Spleen (tissue), 11 donors: ENCODE results near the gene HACD1. TPM values are rescaled to one million over a fixed set of nuclear protein-coding genes. Genes with fewer than 3 reads are reported as not detected.

Source experiments
- DNase-seq: peaks from one replicate; pipeline ENCODE4 v3.0.0-alpha.2; 2020
- H3K27ac ChIP-seq, 8 donors: fragments of 200-600 bp; sonication (generic) in 7 of 8; 1 replicate in 4 of 8; 2 replicates in 4 of 8; pipeline versions ENCODE4 v1.5.0 to v1.8.0; 2016 to 2021; ENCODE audit warnings: inconsistent platforms in 4 of 8, mild to moderate bottlenecking in 4 of 8, moderate library complexity in 1 of 8
- H3K27me3 ChIP-seq, 7 donors: fragments of 200-600 bp; sonication (generic) in 6 of 7; replicated peaks in 1 of 7; 1 replicate in 4 of 7; 2 replicates in 3 of 7; pipeline versions ENCODE4 v1.5.0 to v1.8.0; 2016 to 2021; ENCODE audit warnings: inconsistent platforms in 3 of 7, mild to moderate bottlenecking in 1 of 7
- H3K36me3 ChIP-seq, 6 donors: fragments of 200-600 bp; sonication (generic) in 5 of 6; 1 replicate in 4 of 6; 2 replicates in 2 of 6; pipeline versions ENCODE4 v1.5.0 to v1.8.0; 2016 to 2021; ENCODE audit warnings: inconsistent platforms in 2 of 6
- H3K4me1 ChIP-seq, 6 donors: fragments of 200-600 bp; sonication (generic) in 5 of 6; 1 replicate in 3 of 6; 2 replicates in 3 of 6; pipeline versions ENCODE4 v1.5.0 to v1.8.0; 2016 to 2021; ENCODE audit warnings: inconsistent platforms in 3 of 6
- H3K4me3 ChIP-seq, 8 donors: fragments of 200-600 bp; sonication (generic) in 7 of 8; 1 replicate in 4 of 8; 2 replicates in 4 of 8; pipeline versions ENCODE4 v1.5.0 to v1.8.0; 2016 to 2021; ENCODE audit warnings: inconsistent platforms in 4 of 8, mild to moderate bottlenecking in 4 of 8, moderate library complexity in 2 of 8
- H3K9me3 ChIP-seq, 8 donors: fragments of 200-600 bp; sonication (generic) in 7 of 8; 1 replicate in 4 of 8; 2 replicates in 4 of 8; pipeline versions ENCODE4 v1.5.0 to v1.8.0; 2016 to 2021; ENCODE audit warnings: inconsistent platforms in 4 of 8
- CTCF ChIP-seq, 11 experiments: fragments of 200-600 bp in 7 of 11; fragments of 450-650 bp in 4 of 11; sonication (generic) in 4 of 11; IDR thresholded peaks in 8 of 11; conservative IDR thresholded peaks in 3 of 11; 1 replicate in 7 of 11; 2 replicates in 4 of 11; pipeline versions ENCODE4 v1.4.0 to v1.8.0; 2016 to 2021; ENCODE audit warnings: antibody characterized with exemption in 11 of 11, inconsistent platforms in 4 of 11, mild to moderate bottlenecking in 1 of 11
- POLR2A ChIP-seq, 3 donors: fragments of 450-650 bp; IDR thresholded peaks; one replicate each; pipeline ENCODE4 v1.5.1; 2017; ENCODE audit warnings: antibody characterized with exemption in 3 of 3, mild to moderate bottlenecking in 1 of 3
- POLR2AphosphoS5 ChIP-seq, 3 donors: sonication (generic); formaldehyde crosslinking; IDR thresholded peaks; one replicate each; pipeline ENCODE4 v1.5.1; 2017; ENCODE audit warnings: antibody characterized with exemption in 3 of 3
- WGBS, 5 donors: extraction: QIAGEN DNeasy Blood & Tissue Kit in 3 of 5; methylation state at CpG; one replicate each; pipeline versions ENCODE4 v1.1.5 to v1.1.7; 2013 to 2018; 5-methylcytosine and 5-hydroxymethylcytosine counted together
- intact Hi-C: fragments of 100-400 bp; cut with DNase I; formaldehyde crosslinking; loops from one replicate; pipeline ENCODE4 v1.15.0; 2023; ENCODE audit warnings: low total_unique reads
- polyA plus RNA-seq, 3 donors: library from polyadenylated mRNA; stranded (reverse); fragments of 200-250 nt; gene quantifications; one replicate each; pipeline ENCODE4 v1.2.1, GENCODE V29; 2013
- total RNA-seq, 7 donors: library from RNA; depleted of rRNA in 3 of 7; stranded (reverse); fragments of >200 nt in 3 of 7; fragmentation: NEBNext Ultra II Directional in 4 of 7; extraction: Animal tissue kit (Norgen Biotek cat#: 25700) in 4 of 7; gene quantifications; one replicate each; pipeline versions ENCODE4 v1.1.0 to v1.2.1, GENCODE V29; 2016 to 2021
- donor health status: healthy with polysubstance abuse.
- donor health status: DM: no; HTN: no; CAD: no; lungs with moderate emphysema.
- donor health status: DM: no; HTN: no; CAD: no.
- donor health status: Bipolar disorder and iron deficiency.
- donor health status: healthy.
- donor health status: DM: no; HTN: no; CAD: no.
- donor health status: DM: yes; HTN: yes; CAD: no.

HACD1 gene
- total and polyA plus RNA-seq, 10 donors = 2.8 to 4.9 (median 3.5) TPM

GRCh38 chr10:17643755-17644484, 26.7 kb upstream of the HACD1 start, which contains the start of gene STAM:
TSS of gene STAM (plus strand) at chr10:17644151. CDS start at chr10:17644340, 189 bp downstream.
- WGBS, 5 donors = 0 to 1% (median 0%) methylated on average over 30 to 37 of the region's 37 CpGs
- intact Hi-C loops = no loop called here
- Histone ChIP-seq H3K4me3 (peak within 1 kb of the TSS; percentile 62 to 91 (median 76)), H3K4me1 (peaks cover 28 to 69% (median 56%) of the 10 kb centered on the region in 6 donors), H3K27ac (peak within 1 kb of the TSS; percentile 95 to 99 (median 96)), H3K36me3 (no peaks in the 10 kb centered on the region), H3K9me3 (peaks cover 0 to 6% (median 0%) of the 10 kb centered on the region in 8 donors), H3K27me3 (no peaks in the 10 kb centered on the region)
- DNase-seq = peak; percentile 98
- TF ChIP-seq POLR2A (IDR thresholded peaks at IDR 0.05) = peak in 1 of 3 donors; percentile 22
- TF ChIP-seq POLR2AphosphoS5 (IDR thresholded peaks at IDR 0.05) = peak; percentile 85 to 94 (median 89)
- peak in 1 of 11 experiments; percentile 18 for TF ChIP-seq CTCF (IDR thresholded peaks at IDR 0.05 in 8 of 11, conservative IDR thresholded peaks at IDR 0.05 in 3 of 11)

- H3K9me3 ChIP-seq = peaks cover 0 to 6% (median 0%) of the 10 kb centered on the region in 8 donors
- H3K27ac ChIP-seq = peak overlapping the region; percentile 95 to 99 (median 96)
- intact Hi-C loops = no loop called here
- peak; percentile 82 for DNase-seq
- H3K36me3 ChIP-seq = no peaks in the 10 kb centered on the region
- H3K4me1 ChIP-seq = peaks cover 28 to 64% (median 51%) of the 10 kb centered on the region in 6 donors
- 0 to 1% (median 0%) methylated on average over 13 of the region's 13 CpGs for WGBS, 5 donors
- TF ChIP-seq POLR2A (IDR thresholded peaks at IDR 0.05) (no peak), CTCF (IDR thresholded peaks at IDR 0.05 in 8 of 11, conservative IDR thresholded peaks at IDR 0.05 in 3 of 11) (no peak), POLR2AphosphoS5 (IDR thresholded peaks at IDR 0.05) (no peak)
- H3K27me3 ChIP-seq = no peaks in the 10 kb centered on the region
- peak overlapping the region; percentile 62 to 91 (median 76) for H3K4me3 ChIP-seq
These were observed 26.2 kb upstream of the HACD1 start for GRCh38 chr10:17643339-17643754.

DNA sequence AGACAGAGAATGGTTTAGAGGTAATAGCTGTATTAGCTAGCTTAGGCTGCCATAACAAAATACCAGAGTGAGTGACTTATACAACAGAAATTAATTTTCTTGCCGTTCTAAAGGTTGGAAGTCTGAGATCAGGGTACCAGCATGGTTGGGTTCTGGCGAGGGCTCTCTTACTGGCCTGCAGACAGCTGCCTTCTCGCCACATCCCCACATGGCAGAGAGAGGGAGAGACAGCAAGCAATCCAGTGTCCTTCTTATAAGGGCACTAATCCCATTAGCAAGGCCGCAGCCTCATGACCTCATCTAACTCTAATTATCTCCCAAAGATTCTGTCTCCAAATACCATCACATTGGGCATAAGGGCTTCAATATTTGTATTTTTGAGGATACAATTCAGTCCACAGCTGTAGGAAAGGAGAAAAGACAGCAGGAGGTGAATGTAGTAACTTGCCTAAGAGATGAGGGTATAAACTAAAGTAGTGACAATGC, 23.2 kb upstream of the HACD1 start:
- no peak for DNase-seq
- peaks cover 12 to 34% (median 22%) of the 10 kb centered on the region in 6 donors for H3K4me1 ChIP-seq
- 94 to 98% (median 97%) methylated on average over 4 of the region's 4 CpGs for WGBS, 5 donors
- H3K27ac ChIP-seq = no peak overlapping the region
- no peak overlapping the region for H3K4me3 ChIP-seq
- peaks cover 0 to 6% (median 0%) of the 10 kb centered on the region in 8 donors for H3K9me3 ChIP-seq
- intact Hi-C loops = no loop called here
- H3K36me3 ChIP-seq = no peaks in the 10 kb centered on the region
- no peaks in the 10 kb centered on the region for H3K27me3 ChIP-seq
- TF ChIP-seq POLR2A (IDR thresholded peaks at IDR 0.05) (no peak), POLR2AphosphoS5 (IDR thresholded peaks at IDR 0.05) (no peak), CTCF (IDR thresholded peaks at IDR 0.05 in 8 of 11, conservative IDR thresholded peaks at IDR 0.05 in 3 of 11) (no peak)

GRCh38 chr10:17637869-17638268, 20.7 kb upstream of the HACD1 start:
- Histone ChIP-seq H3K27ac (no peak overlapping the region), H3K27me3 (no peaks in the 10 kb centered on the region), H3K36me3 (no peaks in the 10 kb centered on the region), H3K4me3 (no peak overlapping the region), H3K9me3 (peaks cover 0 to 6% (median 0%) of the 10 kb centered on the region in 8 donors), H3K4me1 (peaks cover 2 to 16% (median 8%) of the 10 kb centered on the region in 6 donors)
- no peak for TF ChIP-seq POLR2A (IDR thresholded peaks at IDR 0.05)
- TF ChIP-seq POLR2AphosphoS5 (IDR thresholded peaks at IDR 0.05) = no peak
- TF ChIP-seq CTCF (IDR thresholded peaks at IDR 0.05 in 8 of 11, conservative IDR thresholded peaks at IDR 0.05 in 3 of 11) = no peak
- no peak for DNase-seq
- WGBS, 5 donors = 93 to 98% (median 97%) methylated on average over 5 of the region's 5 CpGs
- intact Hi-C loops = no loop called here
